H9 (cell line): ENCODE results near the gene MECR. TPM values are rescaled to one million over a fixed set of nuclear protein-coding genes. Genes with fewer than 3 reads are reported as not detected.

Experiments
- DNase-seq: peaks from one replicate; pipeline ENCODE4 v3.0.0-alpha.2; 2017
- H2AFZ ChIP-seq: one replicate; pipeline ENCODE4 v1.6.1; 2013; ENCODE audit warnings: mild to moderate bottlenecking, low read length, control low read depth, moderate library complexity
- H2AK5ac ChIP-seq: 2 replicates; pipeline ENCODE4 v1.6.1; 2013; ENCODE audit warnings: low read length, control low read depth, mixed read lengths; ENCODE audit not compliant: insufficient read length
- H2BK120ac ChIP-seq: one replicate; pipeline ENCODE4 v1.6.1; 2013; ENCODE audit warnings: low read depth, mild to moderate bottlenecking, low read length, control low read depth, inconsistent platforms; ENCODE audit not compliant: poor library complexity, severe bottlenecking
- H2BK12ac ChIP-seq: 2 replicates; pipeline ENCODE4 v1.6.1; 2013; ENCODE audit warnings: low read length, control low read depth, mixed read lengths, low read depth; ENCODE audit not compliant: insufficient read length
- H2BK15ac ChIP-seq: 2 replicates; pipeline ENCODE4 v1.6.1; 2013; ENCODE audit warnings: low read depth, low read length, control low read depth
- H2BK20ac ChIP-seq: one replicate; pipeline ENCODE4 v1.6.1; 2013; ENCODE audit warnings: low read depth, mild to moderate bottlenecking, low read length, control low read depth, inconsistent platforms; ENCODE audit not compliant: poor library complexity, severe bottlenecking
- H2BK5ac ChIP-seq: 2 replicates; pipeline ENCODE4 v1.6.1; 2013; ENCODE audit warnings: low read length, control low read depth, mixed read lengths; ENCODE audit not compliant: insufficient read length
- H3K14ac ChIP-seq: 2 replicates; pipeline ENCODE4 v1.6.1; 2013; ENCODE audit warnings: low read length, control low read depth; ENCODE audit not compliant: insufficient read depth
- H3K18ac ChIP-seq: 2 replicates; pipeline ENCODE4 v1.6.1; 2013; ENCODE audit warnings: low read depth, mild to moderate bottlenecking, mixed read lengths, low read length, control low read depth; ENCODE audit not compliant: insufficient read length
- H3K23ac ChIP-seq: 2 replicates; pipeline ENCODE4 v1.6.1; 2013; ENCODE audit warnings: low read length, control low read depth, mixed read lengths, low read depth; ENCODE audit not compliant: insufficient read length
- H3K23me2 ChIP-seq: 2 replicates; pipeline ENCODE4 v1.6.1; 2013; ENCODE audit warnings: low read depth, mild to moderate bottlenecking, mixed read lengths, low read length, control low read depth; ENCODE audit not compliant: insufficient read length, poor library complexity, severe bottlenecking
- H3K27ac ChIP-seq: 2 replicates; pipeline ENCODE4 v1.5.1; 2013; ENCODE audit warnings: low read length, control low read depth, mixed read lengths, low read depth; ENCODE audit not compliant: insufficient read length
- H3K27me3 ChIP-seq: 2 replicates; pipeline ENCODE4 v1.6.1; 2013; ENCODE audit warnings: low read length, control low read depth, inconsistent platforms; ENCODE audit not compliant: insufficient read depth
- H3K4ac ChIP-seq: 2 replicates; pipeline ENCODE4 v1.6.1; 2013; ENCODE audit warnings: low read depth, mild to moderate bottlenecking, control low read depth, inconsistent platforms, low read length, moderate library complexity
- H3K4me1 ChIP-seq: 2 replicates; pipeline ENCODE4 v1.6.1; 2013; ENCODE audit warnings: low read length, control low read depth, inconsistent platforms; ENCODE audit not compliant: insufficient read depth
- H3K4me2 ChIP-seq: 2 replicates; pipeline ENCODE4 v1.6.1; 2013; ENCODE audit warnings: low read length, control low read depth, mixed read lengths; ENCODE audit not compliant: insufficient read length, insufficient read depth
- H3K56ac ChIP-seq: 2 replicates; pipeline ENCODE4 v1.6.1; 2013; ENCODE audit warnings: low read depth, mild to moderate bottlenecking, mixed read lengths, low read length, control low read depth; ENCODE audit not compliant: insufficient read length
- H3K79me1 ChIP-seq: 2 replicates; pipeline ENCODE4 v1.6.1; 2013; ENCODE audit warnings: low read depth, mild to moderate bottlenecking, moderate library complexity, low read length, control low read depth, inconsistent platforms; ENCODE audit not compliant: insufficient read depth, poor library complexity, severe bottlenecking
- H3K79me2 ChIP-seq: 2 replicates; pipeline ENCODE4 v1.6.1; 2013; ENCODE audit warnings: low read length, control low read depth, inconsistent platforms; ENCODE audit not compliant: insufficient read depth
- H3K9ac ChIP-seq: 2 replicates; pipeline ENCODE4 v1.6.1; 2013; ENCODE audit warnings: low read length, control low read depth, mixed read lengths; ENCODE audit not compliant: insufficient read length; ENCODE audit errors: extremely low read depth
- H3K9me3 ChIP-seq: one replicate; pipeline ENCODE4 v1.6.1; 2013; ENCODE audit warnings: low read depth, low read length, inconsistent platforms; ENCODE audit not compliant: control insufficient read depth
- H3T11ph ChIP-seq: one replicate; pipeline ENCODE4 v1.6.1; 2013; ENCODE audit warnings: mild to moderate bottlenecking, low read length, control low read depth, inconsistent platforms
- H4K20me1 ChIP-seq: one replicate; pipeline ENCODE4 v1.6.1; 2013; ENCODE audit not compliant: control insufficient read depth, insufficient read length, insufficient read depth
- H4K5ac ChIP-seq: 2 replicates; pipeline ENCODE4 v1.6.1; 2013; ENCODE audit warnings: low read depth, mild to moderate bottlenecking, mixed read lengths, low read length, control low read depth; ENCODE audit not compliant: insufficient read length
- H4K8ac ChIP-seq: replicated peaks from 2 replicates; pipeline ENCODE4 v1.6.1; 2013; ENCODE audit warnings: low read length, control low read depth, mixed read lengths, low read depth; ENCODE audit not compliant: insufficient read length
- H4K91ac ChIP-seq: 2 replicates; pipeline ENCODE4 v1.6.1; 2013; ENCODE audit warnings: low read depth, mild to moderate bottlenecking, moderate library complexity, mixed read lengths, low read length, control low read depth; ENCODE audit not compliant: insufficient read length
- H3K27ac Mint-ChIP-seq, 3 experiments: 2 replicates in 2 of 3; 3 replicates in 1 of 3; pipeline ENCODE4 v1.8.0; 2020 to 2021; ENCODE audit warnings: mixed read lengths in 3 of 3, mild to moderate bottlenecking in 1 of 3, moderate library complexity in 1 of 3
- H3K27me3 Mint-ChIP-seq: 2 replicates; pipeline ENCODE4 v1.8.0; 2021; ENCODE audit warnings: low read depth, mild to moderate bottlenecking, moderate library complexity, mixed read lengths
- H3K36me3 Mint-ChIP-seq, 3 experiments: 2 replicates in 2 of 3; 3 replicates in 1 of 3; pipeline ENCODE4 v1.8.0; 2020 to 2021; ENCODE audit warnings: low read depth in 3 of 3, mixed read lengths in 3 of 3; ENCODE audit not compliant: insufficient read depth in 1 of 3
- H3K4me1 Mint-ChIP-seq, 2 experiments: 2 replicates each; pipeline ENCODE4 v1.8.0; 2020; ENCODE audit warnings: mixed read lengths in 2 of 2
- H3K4me3 Mint-ChIP-seq, 2 experiments: 2 replicates in 1 of 2; 3 replicates in 1 of 2; pipeline ENCODE4 v1.8.0; 2020 to 2021; ENCODE audit warnings: mild to moderate bottlenecking in 2 of 2, mixed read lengths in 2 of 2, moderate library complexity in 1 of 2
- H3K9me3 Mint-ChIP-seq, 2 experiments: 2 replicates in 1 of 2; 3 replicates in 1 of 2; pipeline ENCODE4 v1.8.0; 2020; ENCODE audit warnings: mild to moderate bottlenecking in 2 of 2, mixed read lengths in 2 of 2, moderate library complexity in 1 of 2
- CTCF ChIP-seq: fragments of 200-600 bp; sonication (generic); conservative IDR thresholded peaks from 3 replicates; pipeline ENCODE4 v1.8.0; 2021; ENCODE audit warnings: antibody characterized with exemption, mild to moderate bottlenecking
- WGBS: extraction: QIAGEN DNeasy Blood & Tissue Kit; methylation state at CpG from one replicate; pipeline ENCODE4 v1.1.7; 2013; ENCODE audit warnings: missing lambda C conversion rate, low lambda C conversion rate, mixed read lengths; ENCODE audit not compliant: insufficient read length; ENCODE audit errors: extremely low coverage; 5-methylcytosine and 5-hydroxymethylcytosine counted together
- total RNA-seq: library from RNA; stranded (reverse); gene quantifications from 2 replicates; pipeline ENCODE4 v1.2.1, GENCODE V29; 2021

The MECR gene
- total RNA-seq, 1 experiment from 2014 or later = 30.9 TPM

- peaks cover 8 to 50% (median 32%) of the 10 kb centered on the region in 3 experiments; a peak in 6 of 7 replicates for H3K36me3 Mint-ChIP-seq
- H3T11ph ChIP-seq = no peak overlapping the region
- no peak overlapping the region for H3K56ac ChIP-seq
- WGBS = no CpG with 5 or more reads among the region's 5 CpGs
- H4K5ac ChIP-seq = no peak overlapping the region
- H3K27me3 Mint-ChIP-seq = no peaks in the 10 kb centered on the region
- no peak overlapping the region for H2BK20ac ChIP-seq
- H3K79me2 ChIP-seq = no peaks in the 10 kb centered on the region
- H3K4me2 ChIP-seq = no peak overlapping the region
- peaks cover 3 to 4% of the 10 kb centered on the region in 2 experiments; a peak in 1 of 4 replicates for H3K4me1 Mint-ChIP-seq
- peak overlapping the region in 1 of 3 experiments; percentile 13; a peak in 2 of 7 replicates for H3K27ac Mint-ChIP-seq
- no peak overlapping the region for H2BK5ac ChIP-seq
- H2BK15ac ChIP-seq = no peak overlapping the region
- no peaks in the 10 kb centered on the region for H3K9me3 ChIP-seq
- H3K4ac ChIP-seq = no peak overlapping the region
- DNase-seq = no peak
- H3K4me3 Mint-ChIP-seq = no peak overlapping the region
- H4K8ac ChIP-seq = no peak overlapping the region
- no peak overlapping the region for H3K14ac ChIP-seq
- H3K79me1 ChIP-seq = no peaks in the 10 kb centered on the region
- H2AFZ ChIP-seq = no peak overlapping the region
- H3K18ac ChIP-seq = no peak overlapping the region
- H3K9me3 Mint-ChIP-seq = no peaks in the 10 kb centered on the region; a peak in 1 of 5 replicates
- TF ChIP-seq CTCF = no peak
- no peak overlapping the region for H4K91ac ChIP-seq
- no peak overlapping the region for H3K23ac ChIP-seq
- H3K27me3 ChIP-seq = no peaks in the 10 kb centered on the region
- H2AK5ac ChIP-seq = no peak overlapping the region
- no peaks in the 10 kb centered on the region for H3K4me1 ChIP-seq
- H3K9ac ChIP-seq = no peak overlapping the region
- no peaks in the 10 kb centered on the region for H3K23me2 ChIP-seq
- H4K20me1 ChIP-seq = no peaks in the 10 kb centered on the region
- no peak overlapping the region for H2BK12ac ChIP-seq
- no peak overlapping the region for H3K27ac ChIP-seq
- H2BK120ac ChIP-seq = no peak overlapping the region
These were observed 21.6 kb downstream of the MECR start for GRCh38 chr1:29209173-29209572.
